H9 (cell line): ENCODE results near the gene MUC4. TPM values are rescaled to one million over a fixed set of nuclear protein-coding genes. Genes with fewer than 3 reads are reported as not detected.
"Not testable (repeated sequence)": the region's sequence is repeated elsewhere in the genome, so short reads cannot be mapped to it uniquely, and the experiment has no call there.

Experiments used
- DNase-seq: peaks from one replicate; pipeline ENCODE4 v3.0.0-alpha.2; 2017
- H2AFZ ChIP-seq: one replicate; pipeline ENCODE4 v1.6.1; 2013; ENCODE audit warnings: mild to moderate bottlenecking, low read length, control low read depth, moderate library complexity
- H2AK5ac ChIP-seq: 2 replicates; pipeline ENCODE4 v1.6.1; 2013; ENCODE audit warnings: low read length, control low read depth, mixed read lengths; ENCODE audit not compliant: insufficient read length
- H2BK120ac ChIP-seq: one replicate; pipeline ENCODE4 v1.6.1; 2013; ENCODE audit warnings: low read depth, mild to moderate bottlenecking, low read length, control low read depth, inconsistent platforms; ENCODE audit not compliant: poor library complexity, severe bottlenecking
- H2BK12ac ChIP-seq: 2 replicates; pipeline ENCODE4 v1.6.1; 2013; ENCODE audit warnings: low read length, control low read depth, mixed read lengths, low read depth; ENCODE audit not compliant: insufficient read length
- H2BK15ac ChIP-seq: 2 replicates; pipeline ENCODE4 v1.6.1; 2013; ENCODE audit warnings: low read depth, low read length, control low read depth
- H2BK20ac ChIP-seq: one replicate; pipeline ENCODE4 v1.6.1; 2013; ENCODE audit warnings: low read depth, mild to moderate bottlenecking, low read length, control low read depth, inconsistent platforms; ENCODE audit not compliant: poor library complexity, severe bottlenecking
- H2BK5ac ChIP-seq: 2 replicates; pipeline ENCODE4 v1.6.1; 2013; ENCODE audit warnings: low read length, control low read depth, mixed read lengths; ENCODE audit not compliant: insufficient read length
- H3K14ac ChIP-seq: 2 replicates; pipeline ENCODE4 v1.6.1; 2013; ENCODE audit warnings: low read length, control low read depth; ENCODE audit not compliant: insufficient read depth
- H3K18ac ChIP-seq: 2 replicates; pipeline ENCODE4 v1.6.1; 2013; ENCODE audit warnings: low read depth, mild to moderate bottlenecking, mixed read lengths, low read length, control low read depth; ENCODE audit not compliant: insufficient read length
- H3K23ac ChIP-seq: 2 replicates; pipeline ENCODE4 v1.6.1; 2013; ENCODE audit warnings: low read length, control low read depth, mixed read lengths, low read depth; ENCODE audit not compliant: insufficient read length
- H3K23me2 ChIP-seq: 2 replicates; pipeline ENCODE4 v1.6.1; 2013; ENCODE audit warnings: low read depth, mild to moderate bottlenecking, mixed read lengths, low read length, control low read depth; ENCODE audit not compliant: insufficient read length, poor library complexity, severe bottlenecking
- H3K27ac ChIP-seq: 2 replicates; pipeline ENCODE4 v1.5.1; 2013; ENCODE audit warnings: low read length, control low read depth, mixed read lengths, low read depth; ENCODE audit not compliant: insufficient read length
- H3K27me3 ChIP-seq: 2 replicates; pipeline ENCODE4 v1.6.1; 2013; ENCODE audit warnings: low read length, control low read depth, inconsistent platforms; ENCODE audit not compliant: insufficient read depth
- H3K4ac ChIP-seq: 2 replicates; pipeline ENCODE4 v1.6.1; 2013; ENCODE audit warnings: low read depth, mild to moderate bottlenecking, control low read depth, inconsistent platforms, low read length, moderate library complexity
- H3K4me1 ChIP-seq: 2 replicates; pipeline ENCODE4 v1.6.1; 2013; ENCODE audit warnings: low read length, control low read depth, inconsistent platforms; ENCODE audit not compliant: insufficient read depth
- H3K4me2 ChIP-seq: 2 replicates; pipeline ENCODE4 v1.6.1; 2013; ENCODE audit warnings: low read length, control low read depth, mixed read lengths; ENCODE audit not compliant: insufficient read length, insufficient read depth
- H3K56ac ChIP-seq: 2 replicates; pipeline ENCODE4 v1.6.1; 2013; ENCODE audit warnings: low read depth, mild to moderate bottlenecking, mixed read lengths, low read length, control low read depth; ENCODE audit not compliant: insufficient read length
- H3K79me1 ChIP-seq: 2 replicates; pipeline ENCODE4 v1.6.1; 2013; ENCODE audit warnings: low read depth, mild to moderate bottlenecking, moderate library complexity, low read length, control low read depth, inconsistent platforms; ENCODE audit not compliant: insufficient read depth, poor library complexity, severe bottlenecking
- H3K79me2 ChIP-seq: 2 replicates; pipeline ENCODE4 v1.6.1; 2013; ENCODE audit warnings: low read length, control low read depth, inconsistent platforms; ENCODE audit not compliant: insufficient read depth
- H3K9ac ChIP-seq: 2 replicates; pipeline ENCODE4 v1.6.1; 2013; ENCODE audit warnings: low read length, control low read depth, mixed read lengths; ENCODE audit not compliant: insufficient read length; ENCODE audit errors: extremely low read depth
- H3K9me3 ChIP-seq: one replicate; pipeline ENCODE4 v1.6.1; 2013; ENCODE audit warnings: low read depth, low read length, inconsistent platforms; ENCODE audit not compliant: control insufficient read depth
- H3T11ph ChIP-seq: one replicate; pipeline ENCODE4 v1.6.1; 2013; ENCODE audit warnings: mild to moderate bottlenecking, low read length, control low read depth, inconsistent platforms
- H4K20me1 ChIP-seq: one replicate; pipeline ENCODE4 v1.6.1; 2013; ENCODE audit not compliant: control insufficient read depth, insufficient read length, insufficient read depth
- H4K5ac ChIP-seq: 2 replicates; pipeline ENCODE4 v1.6.1; 2013; ENCODE audit warnings: low read depth, mild to moderate bottlenecking, mixed read lengths, low read length, control low read depth; ENCODE audit not compliant: insufficient read length
- H4K8ac ChIP-seq: replicated peaks from 2 replicates; pipeline ENCODE4 v1.6.1; 2013; ENCODE audit warnings: low read length, control low read depth, mixed read lengths, low read depth; ENCODE audit not compliant: insufficient read length
- H4K91ac ChIP-seq: 2 replicates; pipeline ENCODE4 v1.6.1; 2013; ENCODE audit warnings: low read depth, mild to moderate bottlenecking, moderate library complexity, mixed read lengths, low read length, control low read depth; ENCODE audit not compliant: insufficient read length
- H3K27ac Mint-ChIP-seq, 3 experiments: 2 replicates in 2 of 3; 3 replicates in 1 of 3; pipeline ENCODE4 v1.8.0; 2020 to 2021; ENCODE audit warnings: mixed read lengths in 3 of 3, mild to moderate bottlenecking in 1 of 3, moderate library complexity in 1 of 3
- H3K27me3 Mint-ChIP-seq: 2 replicates; pipeline ENCODE4 v1.8.0; 2021; ENCODE audit warnings: low read depth, mild to moderate bottlenecking, moderate library complexity, mixed read lengths
- H3K36me3 Mint-ChIP-seq, 3 experiments: 2 replicates in 2 of 3; 3 replicates in 1 of 3; pipeline ENCODE4 v1.8.0; 2020 to 2021; ENCODE audit warnings: low read depth in 3 of 3, mixed read lengths in 3 of 3; ENCODE audit not compliant: insufficient read depth in 1 of 3
- H3K4me1 Mint-ChIP-seq, 2 experiments: 2 replicates each; pipeline ENCODE4 v1.8.0; 2020; ENCODE audit warnings: mixed read lengths in 2 of 2
- H3K4me3 Mint-ChIP-seq, 2 experiments: 2 replicates in 1 of 2; 3 replicates in 1 of 2; pipeline ENCODE4 v1.8.0; 2020 to 2021; ENCODE audit warnings: mild to moderate bottlenecking in 2 of 2, mixed read lengths in 2 of 2, moderate library complexity in 1 of 2
- H3K9me3 Mint-ChIP-seq, 2 experiments: 2 replicates in 1 of 2; 3 replicates in 1 of 2; pipeline ENCODE4 v1.8.0; 2020; ENCODE audit warnings: mild to moderate bottlenecking in 2 of 2, mixed read lengths in 2 of 2, moderate library complexity in 1 of 2
- WGBS: extraction: QIAGEN DNeasy Blood & Tissue Kit; methylation state at CpG from one replicate; pipeline ENCODE4 v1.1.7; 2013; ENCODE audit warnings: missing lambda C conversion rate, low lambda C conversion rate, mixed read lengths; ENCODE audit not compliant: insufficient read length; ENCODE audit errors: extremely low coverage; 5-methylcytosine and 5-hydroxymethylcytosine counted together
- total RNA-seq: library from RNA; stranded (reverse); gene quantifications from 2 replicates; pipeline ENCODE4 v1.2.1, GENCODE V29; 2021

The MUC4 gene
- total RNA-seq, 1 experiment from 2014 or later, result 1.2 TPM

- not testable (repeated sequence) for H3K56ac ChIP-seq, H3K4me3 Mint-ChIP-seq
Observed at GRCh38 chr3:195784031-195784430, 27.7 kb downstream of the MUC4 start.

GRCh38 chr3:195781236-195781635 lies 30.5 kb downstream of the MUC4 start:
- not testable (repeated sequence) for H3K79me1 ChIP-seq, H4K8ac ChIP-seq, H2BK15ac ChIP-seq, H2BK120ac ChIP-seq, DNase-seq, H3K18ac ChIP-seq, H3K14ac ChIP-seq, H3K27ac ChIP-seq, H3K56ac ChIP-seq, H3K23me2 ChIP-seq, H3K4me1 ChIP-seq, H3K4me2 ChIP-seq, H3K23ac ChIP-seq, H3K4ac ChIP-seq, H2BK20ac ChIP-seq, H2BK12ac ChIP-seq, H3K4me3 Mint-ChIP-seq, H2BK5ac ChIP-seq, H3T11ph ChIP-seq, H3K79me2 ChIP-seq, H3K27me3 ChIP-seq, H3K4me1 Mint-ChIP-seq, H4K5ac ChIP-seq, H3K27me3 Mint-ChIP-seq, H4K20me1 ChIP-seq, H2AK5ac ChIP-seq, H2AFZ ChIP-seq, H4K91ac ChIP-seq, H3K9me3 ChIP-seq, H3K9ac ChIP-seq
- peak overlapping the region in 1 of 3 experiments; percentile 24; a peak in 1 of 7 replicates for H3K27ac Mint-ChIP-seq
- H3K36me3 Mint-ChIP-seq, result peaks cover 31 to 78% (median 31%) of the 10 kb centered on the region in 3 experiments; a peak in 6 of 7 replicates
- H3K9me3 Mint-ChIP-seq, result peaks cover 6 to 74% of the 10 kb centered on the region in 2 experiments; a peak in 4 of 5 replicates
- WGBS, result no CpG with 5 or more reads among the region's 12 CpGs

More at GRCh38 chr3:195784031-195784430, 27.7 kb downstream of the MUC4 start:
- H2BK15ac ChIP-seq, H3K23me2 ChIP-seq, H3K9ac ChIP-seq, H3T11ph ChIP-seq, H3K27me3 Mint-ChIP-seq, H4K91ac ChIP-seq, H2BK20ac ChIP-seq, H2BK5ac ChIP-seq, H3K79me2 ChIP-seq, H3K79me1 ChIP-seq, H3K4ac ChIP-seq, H3K27ac ChIP-seq, H2BK12ac ChIP-seq, H4K8ac ChIP-seq, H3K4me1 ChIP-seq, H3K4me2 ChIP-seq, H4K20me1 ChIP-seq, H4K5ac ChIP-seq, H2BK120ac ChIP-seq, H3K4me1 Mint-ChIP-seq, H3K23ac ChIP-seq, H2AK5ac ChIP-seq, H3K27me3 ChIP-seq, H3K9me3 ChIP-seq, H3K18ac ChIP-seq, DNase-seq, H3K27ac Mint-ChIP-seq, H2AFZ ChIP-seq, H3K14ac ChIP-seq: not testable (repeated sequence)
- no CpG with 5 or more reads among the region's 14 CpGs for WGBS
- Mint-ChIP-seq H3K36me3 (peaks cover 28 to 82% (median 33%) of the 10 kb centered on the region in 3 experiments; a peak in 6 of 7 replicates), H3K9me3 (peaks cover 6 to 67% of the 10 kb centered on the region in 2 experiments; a peak in 3 of 5 replicates)
